ENCODE data around the gene HAO2.

HAO2 gene

GRCh38 chr1:119422631-119423030 lies 54.0 kb downstream of the HAO2 start:
- H3K27ac ChIP-seq, result no peak overlapping the region
- no peak for DNase-seq (ENCODE audit: low read depth, low spot score)

- DNase-seq (ENCODE audit: low read depth, low spot score), result no peak
- H3K27ac ChIP-seq, result no peak overlapping the region
Measured at GRCh38 chr1:119428991-119429390, 60.4 kb downstream of the HAO2 start.

- H3K27ac ChIP-seq, result no peak overlapping the region
- DNase-seq (ENCODE audit: low read depth, low spot score), result no peak
Measured at GRCh38 chr1:119429687-119430086, 61.1 kb downstream of the HAO2 start.

- H3K27ac ChIP-seq, result no peak overlapping the region
- no peak for DNase-seq (ENCODE audit: low read depth, low spot score)
Measured at GRCh38 chr1:119430486-119430885, 61.9 kb downstream of the HAO2 start.

GRCh38 chr1:119431836-119432235 lies 63.3 kb downstream of the HAO2 start:
- no peak overlapping the region for H3K27ac ChIP-seq
- no peak for DNase-seq (ENCODE audit: low read depth, low spot score)

- peak; percentile 52 for DNase-seq (ENCODE audit: low read depth, low spot score)
Measured at GRCh38 chr1:119435052-119435451, 66.5 kb downstream of the HAO2 start.

GRCh38 chr1:119438761-119439160 lies 70.2 kb downstream of the HAO2 start:
- H3K27ac ChIP-seq, result no peak overlapping the region
- no peak for DNase-seq (ENCODE audit: low read depth, low spot score)

More at GRCh38 chr1:119435052-119435451, 66.5 kb downstream of the HAO2 start:
- H3K27ac ChIP-seq, result no peak overlapping the region

GRCh38 chr1:119440721-119441307 lies 72.2 kb downstream of the HAO2 start:
- H3K27ac ChIP-seq, result no peak overlapping the region
- no peak for DNase-seq (ENCODE audit: low read depth, low spot score)

GRCh38 chr1:119442756-119443155 lies 74.2 kb downstream of the HAO2 start:
- H3K27ac ChIP-seq, result no peak overlapping the region
- no peak for DNase-seq (ENCODE audit: low read depth, low spot score)
